Spleen (tissue), 11 donors: ENCODE measurements around the gene MAGEC3. TPM values are rescaled to one million over a fixed set of nuclear protein-coding genes. Genes with fewer than 3 reads are reported as not detected.

Source experiments
- DNase-seq: peaks from one replicate; pipeline ENCODE4 v3.0.0-alpha.2; 2020
- H3K27ac ChIP-seq, 8 donors: fragments of 200-600 bp; sonication (generic) in 7 of 8; 1 replicate in 4 of 8; 2 replicates in 4 of 8; pipeline versions ENCODE4 v1.5.0 to v1.8.0; 2016 to 2021; ENCODE audit warnings: inconsistent platforms in 4 of 8, mild to moderate bottlenecking in 4 of 8, moderate library complexity in 1 of 8
- H3K27me3 ChIP-seq, 7 donors: fragments of 200-600 bp; sonication (generic) in 6 of 7; replicated peaks in 1 of 7; 1 replicate in 4 of 7; 2 replicates in 3 of 7; pipeline versions ENCODE4 v1.5.0 to v1.8.0; 2016 to 2021; ENCODE audit warnings: inconsistent platforms in 3 of 7, mild to moderate bottlenecking in 1 of 7
- H3K36me3 ChIP-seq, 6 donors: fragments of 200-600 bp; sonication (generic) in 5 of 6; 1 replicate in 4 of 6; 2 replicates in 2 of 6; pipeline versions ENCODE4 v1.5.0 to v1.8.0; 2016 to 2021; ENCODE audit warnings: inconsistent platforms in 2 of 6
- H3K4me1 ChIP-seq, 6 donors: fragments of 200-600 bp; sonication (generic) in 5 of 6; 1 replicate in 3 of 6; 2 replicates in 3 of 6; pipeline versions ENCODE4 v1.5.0 to v1.8.0; 2016 to 2021; ENCODE audit warnings: inconsistent platforms in 3 of 6
- H3K4me3 ChIP-seq, 8 donors: fragments of 200-600 bp; sonication (generic) in 7 of 8; 1 replicate in 4 of 8; 2 replicates in 4 of 8; pipeline versions ENCODE4 v1.5.0 to v1.8.0; 2016 to 2021; ENCODE audit warnings: inconsistent platforms in 4 of 8, mild to moderate bottlenecking in 4 of 8, moderate library complexity in 2 of 8
- H3K9me3 ChIP-seq, 8 donors: fragments of 200-600 bp; sonication (generic) in 7 of 8; 1 replicate in 4 of 8; 2 replicates in 4 of 8; pipeline versions ENCODE4 v1.5.0 to v1.8.0; 2016 to 2021; ENCODE audit warnings: inconsistent platforms in 4 of 8
- CTCF ChIP-seq, 11 experiments: fragments of 200-600 bp in 7 of 11; fragments of 450-650 bp in 4 of 11; sonication (generic) in 4 of 11; IDR thresholded peaks in 8 of 11; conservative IDR thresholded peaks in 3 of 11; 1 replicate in 7 of 11; 2 replicates in 4 of 11; pipeline versions ENCODE4 v1.4.0 to v1.8.0; 2016 to 2021; ENCODE audit warnings: antibody characterized with exemption in 11 of 11, inconsistent platforms in 4 of 11, mild to moderate bottlenecking in 1 of 11
- POLR2A ChIP-seq, 3 donors: fragments of 450-650 bp; IDR thresholded peaks; one replicate each; pipeline ENCODE4 v1.5.1; 2017; ENCODE audit warnings: antibody characterized with exemption in 3 of 3, mild to moderate bottlenecking in 1 of 3
- POLR2AphosphoS5 ChIP-seq, 3 donors: sonication (generic); formaldehyde crosslinking; IDR thresholded peaks; one replicate each; pipeline ENCODE4 v1.5.1; 2017; ENCODE audit warnings: antibody characterized with exemption in 3 of 3
- WGBS, 5 donors: extraction: QIAGEN DNeasy Blood & Tissue Kit in 3 of 5; methylation state at CpG; one replicate each; pipeline versions ENCODE4 v1.1.5 to v1.1.7; 2013 to 2018; 5-methylcytosine and 5-hydroxymethylcytosine counted together
- intact Hi-C: fragments of 100-400 bp; cut with DNase I; formaldehyde crosslinking; loops from one replicate; pipeline ENCODE4 v1.15.0; 2023; ENCODE audit warnings: low total_unique reads
- polyA plus RNA-seq, 3 donors: library from polyadenylated mRNA; stranded (reverse); fragments of 200-250 nt; gene quantifications; one replicate each; pipeline ENCODE4 v1.2.1, GENCODE V29; 2013
- total RNA-seq, 7 donors: library from RNA; depleted of rRNA in 3 of 7; stranded (reverse); fragments of >200 nt in 3 of 7; fragmentation: NEBNext Ultra II Directional in 4 of 7; extraction: Animal tissue kit (Norgen Biotek cat#: 25700) in 4 of 7; gene quantifications; one replicate each; pipeline versions ENCODE4 v1.1.0 to v1.2.1, GENCODE V29; 2016 to 2021
- donor health status: healthy with polysubstance abuse.
- donor health status: DM: no; HTN: no; CAD: no; lungs with moderate emphysema.
- donor health status: DM: no; HTN: no; CAD: no.
- donor health status: Bipolar disorder and iron deficiency.
- donor health status: healthy.
- donor health status: DM: no; HTN: no; CAD: no.
- donor health status: DM: yes; HTN: yes; CAD: no.

Gene MAGEC3
- total and polyA plus RNA-seq, 10 donors: 0.32 to 0.79 (median 0.57) TPM; not detected in 7

DNA sequence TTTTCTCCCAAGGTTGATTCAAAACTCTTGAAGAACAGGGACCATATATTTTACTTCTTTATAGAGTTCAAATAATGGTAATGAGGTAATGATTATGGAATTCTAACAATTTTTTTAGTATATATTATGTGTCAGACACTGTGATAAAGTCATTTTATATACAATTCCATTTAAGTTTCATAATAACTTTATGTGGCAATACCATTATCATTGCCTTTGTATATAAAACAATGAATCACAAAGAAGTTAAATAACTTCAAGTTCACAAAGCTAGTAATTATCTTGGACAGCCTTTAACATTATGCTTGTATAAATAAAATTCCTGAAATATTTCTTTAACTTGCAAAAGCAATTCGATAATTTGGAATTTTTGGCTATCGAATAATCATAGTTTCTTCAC is 86.2 kb downstream of the MAGEC3 start:
- no peaks in the 10 kb centered on the region for H3K27me3 ChIP-seq
- H3K9me3 ChIP-seq: no peaks in the 10 kb centered on the region
- 81 to 93% (median 87%) methylated on average over 2 of the region's 2 CpGs for WGBS, 5 donors
- no peaks in the 10 kb centered on the region for H3K4me1 ChIP-seq
- DNase-seq: no peak
- no peak overlapping the region for H3K4me3 ChIP-seq
- no peak overlapping the region for H3K27ac ChIP-seq
- intact Hi-C loops: no loop called here
- no peak for TF ChIP-seq POLR2AphosphoS5 (IDR thresholded peaks at IDR 0.05)
- TF ChIP-seq CTCF (IDR thresholded peaks at IDR 0.05 in 8 of 11, conservative IDR thresholded peaks at IDR 0.05 in 3 of 11): no peak
- TF ChIP-seq POLR2A (IDR thresholded peaks at IDR 0.05): no peak
- H3K36me3 ChIP-seq: no peaks in the 10 kb centered on the region

GRCh38 chrX:141928432-141928831 is 90.3 kb downstream of the MAGEC3 start:
- no peak for DNase-seq
- H3K27me3 ChIP-seq: no peaks in the 10 kb centered on the region
- intact Hi-C loops: no loop called here
- no peak overlapping the region for H3K27ac ChIP-seq
- H3K9me3 ChIP-seq: no peaks in the 10 kb centered on the region
- H3K4me3 ChIP-seq: no peak overlapping the region
- 39 to 76% (median 62%) methylated on average over 3 of the region's 3 CpGs for WGBS, 5 donors
- H3K36me3 ChIP-seq: no peaks in the 10 kb centered on the region
- H3K4me1 ChIP-seq: no peaks in the 10 kb centered on the region
- no peak for TF ChIP-seq POLR2AphosphoS5 (IDR thresholded peaks at IDR 0.05)
- no peak for TF ChIP-seq CTCF (IDR thresholded peaks at IDR 0.05 in 8 of 11, conservative IDR thresholded peaks at IDR 0.05 in 3 of 11)
- no peak for TF ChIP-seq POLR2A (IDR thresholded peaks at IDR 0.05)

GRCh38 chrX:141934059-141934641 is 96.0 kb downstream of the MAGEC3 start:
- TF ChIP-seq POLR2A (IDR thresholded peaks at IDR 0.05): no peak
- TF ChIP-seq CTCF (IDR thresholded peaks at IDR 0.05 in 8 of 11, conservative IDR thresholded peaks at IDR 0.05 in 3 of 11): no peak
- TF ChIP-seq POLR2AphosphoS5 (IDR thresholded peaks at IDR 0.05): no peak
- DNase-seq: no peak
- intact Hi-C loops: no loop called here
- no peaks in the 10 kb centered on the region for H3K4me1 ChIP-seq
- 48 to 70% (median 50%) methylated on average over 2 of the region's 2 CpGs for WGBS, 5 donors
- no peaks in the 10 kb centered on the region for H3K36me3 ChIP-seq
- no peak overlapping the region for H3K4me3 ChIP-seq
- H3K9me3 ChIP-seq: peaks cover 0 to 6% (median 0%) of the 10 kb centered on the region in 8 donors
- no peaks in the 10 kb centered on the region for H3K27me3 ChIP-seq
- no peak overlapping the region for H3K27ac ChIP-seq

- no peak overlapping the region for H3K27ac ChIP-seq
Measured at GRCh38 chrX:141935645-141936044, 97.5 kb downstream of the MAGEC3 start.

More at GRCh38 chrX:141935645-141936044, 97.5 kb downstream of the MAGEC3 start:
- no peak for TF ChIP-seq CTCF (IDR thresholded peaks at IDR 0.05 in 8 of 11, conservative IDR thresholded peaks at IDR 0.05 in 3 of 11)
- TF ChIP-seq POLR2A (IDR thresholded peaks at IDR 0.05): no peak
- TF ChIP-seq POLR2AphosphoS5 (IDR thresholded peaks at IDR 0.05): no peak
- intact Hi-C loops: no loop called here
- Histone ChIP-seq H3K36me3 (no peaks in the 10 kb centered on the region), H3K27me3 (no peaks in the 10 kb centered on the region), H3K4me3 (no peak overlapping the region), H3K9me3 (peaks cover 0 to 6% (median 0%) of the 10 kb centered on the region in 8 donors), H3K4me1 (no peaks in the 10 kb centered on the region)
- no peak for DNase-seq
- 83 to 86% (median 86%) methylated on average over 2 of the region's 2 CpGs for WGBS, 5 donors
